Putamen (tissue), 1 donor: ENCODE data around the gene PBX1.
"Not testable (repeated sequence)": the region's sequence is repeated elsewhere in the genome, so short reads cannot be mapped to it uniquely, and the experiment has no call there.

Source experiments
- DNase-seq: peaks from one replicate; pipeline ENCODE4 v3.0.0-alpha.2; 2016; ENCODE audit warnings: low spot score

Gene PBX1

GRCh38 chr1:164590592-164590991 lies 31.6 kb downstream of the PBX1 start:
- no peak for DNase-seq

- DNase-seq = no peak
Measured at GRCh38 chr1:164591858-164592257, 32.9 kb downstream of the PBX1 start.

GRCh38 chr1:164592634-164593033 lies 33.6 kb downstream of the PBX1 start:
- no peak for DNase-seq

- DNase-seq = no peak
Measured at GRCh38 chr1:164595212-164595611, 36.2 kb downstream of the PBX1 start.

GRCh38 chr1:164596172-164596571 lies 37.2 kb downstream of the PBX1 start:
- DNase-seq = no peak

- no peak for DNase-seq
Measured at GRCh38 chr1:164598719-164599118, 39.7 kb downstream of the PBX1 start.

GRCh38 chr1:164599272-164599671 lies 40.3 kb downstream of the PBX1 start:
- DNase-seq = no peak

GRCh38 chr1:164601399-164602100 lies 42.6 kb downstream of the PBX1 start:
- DNase-seq = no peak

GRCh38 chr1:164602101-164602422 lies 43.1 kb downstream of the PBX1 start:
- DNase-seq = no peak

GRCh38 chr1:164602480-164603093 lies 43.6 kb downstream of the PBX1 start:
- peak; percentile 41 for DNase-seq

- DNase-seq = not testable (repeated sequence)
Measured at GRCh38 chr1:164603805-164604204, 44.8 kb downstream of the PBX1 start.

- DNase-seq = no peak
Measured at GRCh38 chr1:164604541-164604940, 45.6 kb downstream of the PBX1 start.

GRCh38 chr1:164605254-164606091 lies 46.5 kb downstream of the PBX1 start:
- no peak for DNase-seq

GRCh38 chr1:164607351-164607750 lies 48.4 kb downstream of the PBX1 start:
- DNase-seq = no peak

- DNase-seq = no peak
Measured at GRCh38 chr1:164608651-164609057, 49.7 kb downstream of the PBX1 start.

- DNase-seq = no peak
Measured at GRCh38 chr1:164609089-164609488, 50.1 kb downstream of the PBX1 start.

GRCh38 chr1:164610538-164611222 lies 51.7 kb downstream of the PBX1 start:
- DNase-seq = no peak

- DNase-seq = no peak
Measured at GRCh38 chr1:164611754-164612642, 53.0 kb downstream of the PBX1 start.

- DNase-seq = no peak
Measured at GRCh38 chr1:164613176-164613575, 54.2 kb downstream of the PBX1 start.

- DNase-seq = no peak
Measured at GRCh38 chr1:164614316-164614715, 55.3 kb downstream of the PBX1 start.

GRCh38 chr1:164617377-164618201 lies 58.6 kb downstream of the PBX1 start:
- DNase-seq = no peak
